ENCODE results near the gene SHANK1. TPM values are rescaled to one million over a fixed set of nuclear protein-coding genes. Genes with fewer than 3 reads are reported as not detected.

Gene SHANK1
- total and polyA plus RNA-seq, 9 donors = 0.20 to 11.1 (median 2.5) TPM

- peak overlapping the region; percentile 7 for H3K4me3 ChIP-seq
These were observed 2.8 kb upstream of the SHANK1 start for GRCh38 chr19:50722201-50723013.

DNA sequence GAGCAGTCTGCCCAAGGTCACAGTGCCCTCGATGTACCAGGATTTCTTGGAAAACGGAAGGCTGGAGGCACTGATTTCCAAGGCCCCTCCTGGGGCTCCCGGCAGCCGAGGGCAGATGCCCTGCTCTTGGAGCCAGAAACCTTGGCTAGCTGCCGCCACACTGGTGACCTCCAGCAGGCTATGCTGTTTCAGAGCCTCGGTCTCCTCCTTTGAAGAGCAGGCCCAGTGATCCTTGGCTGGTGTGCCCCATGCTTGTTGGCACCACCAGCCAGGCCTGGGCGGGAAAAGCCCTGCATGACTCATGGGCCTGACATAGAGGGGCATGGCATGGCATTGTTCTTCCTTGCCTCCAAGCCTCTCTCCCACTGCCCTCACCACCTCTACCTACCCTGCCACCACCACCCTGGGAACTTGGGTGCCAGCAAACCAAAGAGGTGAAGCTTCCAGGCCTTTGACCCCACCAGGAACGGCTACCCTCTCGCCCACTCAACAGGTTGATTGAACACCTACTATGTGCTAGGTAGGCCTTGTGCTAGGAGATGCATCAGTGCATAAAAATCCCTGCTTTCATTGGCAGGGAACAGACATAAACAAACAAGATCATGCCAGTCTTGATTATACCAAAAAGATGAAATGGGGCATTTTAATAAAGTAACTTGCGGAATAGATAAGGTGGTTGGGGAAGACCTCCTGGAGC lies 2.0 kb upstream of the SHANK1 start:
- DNase-seq = peak in 3 of 5 donors; percentile 40 to 56 (median 48)
- H3K27me3 ChIP-seq = no peaks in the 10 kb centered on the region
- H3K4me3 ChIP-seq = no peak overlapping the region
- TF ChIP-seq EP300 (IDR thresholded peaks at IDR 0.05) (no peak), POLR2A (IDR thresholded peaks at IDR 0.05) (no peak)
- TF ChIP-seq, protein P1, sequence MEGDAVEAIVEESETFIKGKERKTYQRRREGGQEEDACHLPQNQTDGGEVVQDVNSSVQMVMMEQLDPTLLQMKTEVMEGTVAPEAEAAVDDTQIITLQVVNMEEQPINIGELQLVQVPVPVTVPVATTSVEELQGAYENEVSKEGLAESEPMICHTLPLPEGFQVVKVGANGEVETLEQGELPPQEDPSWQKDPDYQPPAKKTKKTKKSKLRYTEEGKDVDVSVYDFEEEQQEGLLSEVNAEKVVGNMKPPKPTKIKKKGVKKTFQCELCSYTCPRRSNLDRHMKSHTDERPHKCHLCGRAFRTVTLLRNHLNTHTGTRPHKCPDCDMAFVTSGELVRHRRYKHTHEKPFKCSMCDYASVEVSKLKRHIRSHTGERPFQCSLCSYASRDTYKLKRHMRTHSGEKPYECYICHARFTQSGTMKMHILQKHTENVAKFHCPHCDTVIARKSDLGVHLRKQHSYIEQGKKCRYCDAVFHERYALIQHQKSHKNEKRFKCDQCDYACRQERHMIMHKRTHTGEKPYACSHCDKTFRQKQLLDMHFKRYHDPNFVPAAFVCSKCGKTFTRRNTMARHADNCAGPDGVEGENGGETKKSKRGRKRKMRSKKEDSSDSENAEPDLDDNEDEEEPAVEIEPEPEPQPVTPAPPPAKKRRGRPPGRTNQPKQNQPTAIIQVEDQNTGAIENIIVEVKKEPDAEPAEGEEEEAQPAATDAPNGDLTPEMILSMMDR (IDR thresholded peaks at IDR 0.05) = no peak
- no peak overlapping the region for H3K27ac ChIP-seq
- peaks cover 18% of the 10 kb centered on the region for H3K4me1 ChIP-seq (ENCODE audit: insufficient read depth)
- 48 to 62% (median 58%) methylated on average over 10 of the region's 10 CpGs for WGBS, 3 donors
- H3K9me3 ChIP-seq = no peaks in the 10 kb centered on the region
- intact Hi-C loops (cut with DNase I) = loop anchor here in 1 of 4 donors (5.0 to 10.0 kb wide), 2 partner anchors 61 to 357 kb away; partner anchors contain the start of gene NAPSA
- H3K36me3 ChIP-seq = no peaks in the 10 kb centered on the region

More at GRCh38 chr19:50722201-50723013, 2.8 kb upstream of the SHANK1 start:
- Histone ChIP-seq H3K4me1 (ENCODE audit: insufficient read depth) (peaks cover 18% of the 10 kb centered on the region), H3K36me3 (no peaks in the 10 kb centered on the region), H3K27me3 (no peaks in the 10 kb centered on the region), H3K9me3 (no peaks in the 10 kb centered on the region), H3K27ac (peak overlapping the region in 1 of 2 donors; percentile 64)
- WGBS, 3 donors = 25 to 33% (median 32%) methylated on average over 15 of the region's 15 CpGs
- intact Hi-C loops (cut with DNase I) = loop anchor here in 1 of 4 donors (5.0 to 10.0 kb wide), 2 partner anchors 60 to 358 kb away; partner anchors contain the start of gene NAPSA
- peak in 2 of 5 donors; percentile 35 to 37 for DNase-seq
- TF ChIP-seq EP300 (IDR thresholded peaks at IDR 0.05) (no peak), POLR2A (IDR thresholded peaks at IDR 0.05) (no peak)
- TF ChIP-seq, protein P1 (IDR thresholded peaks at IDR 0.05) = no peak

DNA sequence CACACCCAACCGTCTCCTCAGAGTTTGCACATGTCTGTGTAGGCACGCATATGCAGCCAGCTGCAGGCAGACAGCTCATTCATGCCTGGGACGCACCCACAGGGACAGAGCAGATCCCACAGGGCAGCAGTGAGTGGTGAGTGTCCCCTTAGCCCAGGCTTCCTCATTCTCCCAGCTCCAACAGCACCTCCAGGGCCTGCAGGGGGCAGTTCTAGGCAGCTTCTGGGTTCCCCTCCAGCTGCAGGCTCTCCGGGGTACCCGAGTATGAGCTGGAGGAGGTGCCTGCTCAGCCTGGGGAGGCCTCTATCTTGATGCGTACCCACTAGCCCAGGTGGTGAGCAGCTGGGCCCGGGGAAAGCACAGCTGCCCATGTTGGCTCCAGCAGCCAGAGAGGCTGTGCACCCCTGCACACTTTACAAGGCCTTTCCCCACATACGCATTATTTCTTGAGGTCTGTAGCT lies 1.3 kb upstream of the SHANK1 start:
- Histone ChIP-seq H3K4me1 (ENCODE audit: insufficient read depth) (peaks cover 17% of the 10 kb centered on the region), H3K27ac (no peak overlapping the region), H3K9me3 (no peaks in the 10 kb centered on the region), H3K4me3 (no peak overlapping the region), H3K27me3 (no peaks in the 10 kb centered on the region), H3K36me3 (no peaks in the 10 kb centered on the region)
- intact Hi-C loops (cut with DNase I) = loop anchor here in 1 of 4 donors (5.0 to 10.0 kb wide), 2 partner anchors 61 to 356 kb away; partner anchors contain the start of gene NAPSA
- TF ChIP-seq, protein P1 (IDR thresholded peaks at IDR 0.05) = no peak
- TF ChIP-seq POLR2A (IDR thresholded peaks at IDR 0.05) = no peak
- no peak for TF ChIP-seq EP300 (IDR thresholded peaks at IDR 0.05)
- DNase-seq = no peak
- 31 to 43% (median 37%) methylated on average over 8 of the region's 8 CpGs for WGBS, 3 donors

GRCh38 chr19:50720181-50720920 lies 749 bp upstream of the SHANK1 start:
- TF ChIP-seq EP300 (IDR thresholded peaks at IDR 0.05) (no peak), POLR2A (IDR thresholded peaks at IDR 0.05) (no peak)
- TF ChIP-seq, protein P1 (IDR thresholded peaks at IDR 0.05) = no peak
- Histone ChIP-seq H3K27ac (no peak overlapping the region), H3K27me3 (no peaks in the 10 kb centered on the region), H3K4me1 (ENCODE audit: insufficient read depth) (peaks cover 14% of the 10 kb centered on the region), H3K9me3 (no peaks in the 10 kb centered on the region), H3K36me3 (no peaks in the 10 kb centered on the region), H3K4me3 (no peak overlapping the region)
- WGBS, 3 donors = 59 to 73% (median 62%) methylated on average over 21 of the region's 21 CpGs
- peak in 1 of 5 donors; percentile 28 for DNase-seq
- intact Hi-C loops (cut with DNase I) = loop anchor here in 1 of 4 donors (5.0 to 10.0 kb wide), 2 partner anchors 62 to 356 kb away; partner anchors contain the start of gene NAPSA
